GM10266 (cell line): ENCODE measurements around the gene NRDC.

Experiments used
- DNase-seq: peaks from one replicate; pipeline ENCODE4 v3.0.0; 2012; ENCODE audit errors: extremely low spot score
- TF ChIP-seq, protein P1 (sequence below): IDR thresholded peaks from 2 replicates; pipeline ENCODE4 v1.5.1; 2012; ENCODE audit warnings: mild to moderate bottlenecking, low read depth; ENCODE audit not compliant: control insufficient read depth, insufficient read depth; ENCODE audit errors: missing control alignments

NRDC gene

DNA sequence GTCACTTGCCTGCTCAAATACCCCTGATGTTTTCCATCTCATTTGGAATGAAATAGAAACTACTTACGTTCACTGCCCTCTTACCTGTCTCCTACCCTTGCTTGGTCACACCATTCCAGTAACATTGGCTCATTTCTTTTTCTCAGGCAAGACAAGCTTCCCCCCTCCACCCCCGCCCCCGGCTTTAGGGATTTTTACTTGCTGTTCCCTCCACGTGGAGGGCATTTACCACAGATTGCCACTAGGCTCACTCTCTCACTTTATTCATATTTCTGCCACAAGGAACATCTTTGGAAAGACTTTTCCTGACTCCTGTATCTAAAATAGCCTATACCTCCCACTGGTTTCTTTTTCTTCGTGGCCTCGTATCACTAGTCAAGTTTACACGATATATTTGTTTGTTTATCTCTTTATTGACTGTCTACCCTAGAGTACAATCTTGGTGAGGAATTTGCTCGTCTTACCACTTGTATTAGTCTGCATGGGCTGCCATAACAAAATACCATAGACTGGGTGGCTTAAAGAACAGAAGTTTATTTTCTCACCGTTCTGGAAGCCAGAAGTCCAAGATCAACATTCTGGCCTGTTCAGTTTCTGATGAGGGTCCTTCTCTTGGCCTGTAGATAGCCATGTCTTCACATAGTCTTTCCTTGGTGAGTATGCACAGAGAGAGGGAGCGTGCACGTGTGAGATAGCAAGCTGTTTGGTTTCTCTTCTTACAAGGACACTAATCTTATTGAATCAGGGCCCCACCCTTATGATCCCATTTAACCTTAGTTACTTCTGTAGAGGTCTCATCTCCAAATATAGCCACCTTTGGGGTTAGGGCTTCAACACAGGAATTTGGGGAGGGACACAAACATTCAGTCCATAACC, 126.2 kb downstream of the NRDC start:
- DNase-seq: no peak
- TF ChIP-seq, protein P1, sequence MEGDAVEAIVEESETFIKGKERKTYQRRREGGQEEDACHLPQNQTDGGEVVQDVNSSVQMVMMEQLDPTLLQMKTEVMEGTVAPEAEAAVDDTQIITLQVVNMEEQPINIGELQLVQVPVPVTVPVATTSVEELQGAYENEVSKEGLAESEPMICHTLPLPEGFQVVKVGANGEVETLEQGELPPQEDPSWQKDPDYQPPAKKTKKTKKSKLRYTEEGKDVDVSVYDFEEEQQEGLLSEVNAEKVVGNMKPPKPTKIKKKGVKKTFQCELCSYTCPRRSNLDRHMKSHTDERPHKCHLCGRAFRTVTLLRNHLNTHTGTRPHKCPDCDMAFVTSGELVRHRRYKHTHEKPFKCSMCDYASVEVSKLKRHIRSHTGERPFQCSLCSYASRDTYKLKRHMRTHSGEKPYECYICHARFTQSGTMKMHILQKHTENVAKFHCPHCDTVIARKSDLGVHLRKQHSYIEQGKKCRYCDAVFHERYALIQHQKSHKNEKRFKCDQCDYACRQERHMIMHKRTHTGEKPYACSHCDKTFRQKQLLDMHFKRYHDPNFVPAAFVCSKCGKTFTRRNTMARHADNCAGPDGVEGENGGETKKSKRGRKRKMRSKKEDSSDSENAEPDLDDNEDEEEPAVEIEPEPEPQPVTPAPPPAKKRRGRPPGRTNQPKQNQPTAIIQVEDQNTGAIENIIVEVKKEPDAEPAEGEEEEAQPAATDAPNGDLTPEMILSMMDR: no peak

DNA sequence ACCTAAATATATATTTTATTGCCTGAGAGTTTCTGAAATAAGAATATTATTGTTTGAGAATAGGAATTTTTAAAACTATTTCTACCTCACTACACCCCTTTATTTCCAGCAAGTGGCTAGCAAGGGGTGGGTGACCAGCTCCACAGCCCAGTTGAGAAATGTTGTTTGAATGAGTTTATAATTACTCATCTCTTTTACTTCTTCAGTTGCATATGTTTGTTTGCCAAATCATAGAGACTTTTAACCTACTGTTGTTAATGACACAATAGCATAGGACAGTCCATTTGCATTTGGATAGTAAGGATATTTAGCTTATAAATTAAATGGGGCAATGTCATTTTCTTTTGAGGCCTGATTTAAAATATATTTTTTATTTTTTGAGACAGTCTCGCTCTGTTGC, 127.8 kb downstream of the NRDC start:
- no peak for DNase-seq
- TF ChIP-seq, protein P1: no peak

DNA sequence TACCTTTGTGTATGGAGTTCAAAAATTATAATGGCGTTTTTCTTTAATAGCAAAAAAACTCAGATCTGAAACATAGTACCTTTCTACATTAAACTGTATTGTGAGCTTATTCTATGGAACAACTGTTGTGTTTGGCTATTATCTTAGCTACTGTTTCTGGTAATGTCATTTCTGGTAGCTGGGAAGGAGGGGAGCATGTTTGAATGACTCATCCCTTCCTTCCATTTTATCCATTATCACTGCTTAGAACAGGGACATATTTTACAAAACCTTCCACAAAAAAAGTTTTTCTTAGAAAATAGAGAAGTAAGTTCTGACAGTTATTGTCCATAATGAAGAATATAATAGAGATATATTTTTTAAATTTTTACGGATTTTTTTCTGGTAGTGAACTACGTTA, 128.3 kb downstream of the NRDC start:
- TF ChIP-seq, protein P1: no peak
- DNase-seq: no peak

DNA sequence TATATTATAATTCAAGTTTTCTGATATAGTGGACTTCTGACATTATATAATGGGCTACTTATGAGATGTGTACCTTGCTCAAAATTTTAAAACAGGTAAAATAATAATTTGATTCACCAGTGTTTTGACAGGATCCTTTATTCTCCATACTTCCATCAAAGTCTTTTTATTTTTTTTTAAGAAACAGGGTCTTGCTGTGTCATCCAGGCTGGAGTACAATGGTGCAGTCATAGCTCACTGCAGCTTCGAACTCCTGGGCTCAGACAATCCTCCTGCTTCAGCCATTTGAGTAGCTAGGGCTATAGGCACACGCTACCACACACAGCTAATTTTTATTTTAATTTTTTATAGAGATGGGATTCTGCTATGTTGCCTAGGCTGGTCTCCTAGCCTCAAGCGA, 129.4 kb downstream of the NRDC start:
- TF ChIP-seq, protein P1: no peak
- no peak for DNase-seq

DNA sequence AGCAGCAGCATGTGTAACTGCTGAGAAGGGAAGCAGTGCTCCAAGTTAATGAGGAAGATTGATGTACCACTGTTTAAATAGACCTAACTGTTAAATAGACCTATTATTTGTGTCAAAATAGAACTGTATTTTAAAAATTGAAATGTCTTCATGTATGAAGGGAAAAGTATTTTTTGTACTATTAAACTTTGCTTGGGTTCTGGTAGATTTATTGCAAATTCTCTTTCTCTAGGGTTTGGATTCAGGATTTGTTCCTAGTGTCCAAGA, 133.3 kb downstream of the NRDC start:
- no peak for DNase-seq
- TF ChIP-seq, protein P1: no peak

DNA sequence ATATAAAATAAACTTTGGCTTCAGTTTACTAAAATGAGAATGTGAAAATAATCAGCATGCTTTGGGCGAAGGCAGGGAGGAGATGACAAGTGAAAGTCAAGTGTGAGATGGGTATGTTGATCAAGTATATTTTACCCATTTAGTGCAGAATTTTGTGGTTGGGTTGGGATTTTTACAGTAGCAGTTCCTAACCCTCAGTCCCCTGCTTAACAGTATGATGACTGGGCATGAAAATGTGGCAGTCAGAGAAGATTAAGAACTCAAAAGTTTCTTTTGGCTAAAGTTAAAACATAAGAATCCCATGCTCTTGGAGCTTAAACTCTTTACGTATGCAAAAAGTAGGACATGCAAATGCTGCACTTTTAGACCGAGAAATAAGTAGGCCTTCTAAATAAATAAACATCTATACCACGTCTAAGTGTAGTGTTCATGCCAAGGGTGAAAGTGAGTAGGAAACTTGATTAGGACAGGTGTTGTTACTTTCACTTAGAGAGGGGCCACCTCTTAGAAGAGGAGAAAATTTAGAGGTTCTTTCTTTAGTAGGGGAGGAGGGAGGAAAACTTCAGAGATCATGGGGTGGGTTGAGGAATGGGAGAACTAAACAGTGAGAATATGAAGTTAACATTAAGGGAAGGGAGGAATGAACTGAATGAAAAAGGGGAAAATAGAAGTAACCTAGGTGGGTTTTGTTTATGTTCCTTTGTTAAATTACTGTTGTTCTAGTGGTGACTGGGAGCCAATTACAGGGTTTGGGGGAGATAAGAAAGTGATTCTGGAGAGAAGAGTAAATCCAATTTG, 133.8 kb downstream of the NRDC start:
- TF ChIP-seq, protein P1: no peak
- no peak for DNase-seq

DNA sequence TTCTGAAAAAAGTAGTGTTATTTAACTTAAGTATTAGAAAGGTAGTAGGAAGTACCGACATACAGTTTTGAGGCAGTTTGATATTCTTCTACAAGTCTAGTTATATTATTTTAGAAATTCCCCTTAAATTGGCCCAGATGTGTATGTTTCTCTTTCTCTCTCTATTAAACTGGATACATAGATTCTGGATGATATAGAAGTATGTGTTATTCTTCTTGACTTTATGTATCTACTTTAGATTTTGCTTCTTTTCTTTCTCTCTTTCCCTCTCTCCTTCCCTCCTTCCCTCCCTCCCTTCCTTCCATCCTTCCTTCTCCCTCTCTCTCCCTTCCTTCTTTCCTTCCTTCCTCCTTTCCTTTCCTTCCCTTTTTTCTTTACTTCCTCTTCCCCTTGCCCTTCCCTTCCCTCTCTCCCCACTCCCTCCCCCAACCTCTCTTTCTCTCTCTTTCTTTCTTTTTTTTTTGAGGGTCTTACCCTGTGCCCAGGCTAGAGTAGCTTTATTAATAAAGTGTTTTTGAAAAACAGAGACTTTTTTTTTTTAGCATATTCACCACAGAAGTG, 137.3 kb downstream of the NRDC start:
- DNase-seq: no peak

More for the DNA sequence above, 137.3 kb downstream of the NRDC start:
- TF ChIP-seq, protein P1: no peak
